Aorta (tissue), 5 donors: ENCODE data around the gene TIGIT. TPM values are rescaled to one million over a fixed set of nuclear protein-coding genes. Genes with fewer than 3 reads are reported as not detected.

Source experiments
- ATAC-seq: fragments of 200-7000 bp; cut with Tn5 transposase; one replicate; pipeline ENCODE4 v1.9.1; 2022; ENCODE audit warnings: moderate library complexity; ENCODE audit not compliant: low FRiP score
- DNase-seq, 2 donors: peaks; one replicate each; pipeline ENCODE4 v3.0.0-alpha.2; 2020
- H3K27ac ChIP-seq, 2 donors: one replicate each; pipeline ENCODE4 v1.5.1; 2013; ENCODE audit warnings: low read length in 2 of 2, mild to moderate bottlenecking in 2 of 2, moderate library complexity in 2 of 2, control low read depth in 1 of 2, inconsistent platforms in 1 of 2, low read depth in 1 of 2
- H3K27me3 ChIP-seq, 2 donors: one replicate each; pipeline ENCODE4 v1.6.1; 2013; ENCODE audit warnings: control low read depth in 1 of 2, low read length in 1 of 2, mild to moderate bottlenecking in 1 of 2, moderate library complexity in 1 of 2; ENCODE audit not compliant: insufficient read depth in 2 of 2, control insufficient read depth in 1 of 2
- H3K36me3 ChIP-seq, 2 donors: one replicate each; pipeline ENCODE4 v1.6.1; 2013; ENCODE audit warnings: control low read depth in 1 of 2, low read length in 1 of 2, mild to moderate bottlenecking in 1 of 2; ENCODE audit not compliant: insufficient read depth in 2 of 2, control insufficient read depth in 1 of 2
- H3K4me1 ChIP-seq, 2 donors: one replicate each; pipeline ENCODE4 v1.6.1; 2013; ENCODE audit warnings: low read length in 2 of 2, control low read depth in 1 of 2, mild to moderate bottlenecking in 1 of 2, moderate library complexity in 1 of 2; ENCODE audit not compliant: insufficient read depth in 2 of 2, control insufficient read depth in 1 of 2
- H3K4me3 ChIP-seq, 2 donors: one replicate each; pipeline ENCODE4 v1.5.1; 2013; ENCODE audit warnings: low read length in 2 of 2, control low read depth in 1 of 2, mild to moderate bottlenecking in 1 of 2
- H3K9me3 ChIP-seq: one replicate; pipeline ENCODE4 v1.6.1; 2013; ENCODE audit warnings: mild to moderate bottlenecking, low read length; ENCODE audit not compliant: control insufficient read depth
- WGBS, 2 donors: extraction: QIAGEN DNeasy Blood & Tissue Kit; methylation state at CpG; one replicate each; pipeline ENCODE4 v1.1.7; 2013; 5-methylcytosine and 5-hydroxymethylcytosine counted together
- intact Hi-C, 2 donors: fragments of 100-400 bp; cut with DNase I; formaldehyde crosslinking; loops; one replicate each; pipeline versions ENCODE4 v1.14.2 to v1.15.0; 2022
- polyA plus RNA-seq, 2 donors: library from polyadenylated mRNA; stranded (reverse); fragments of 200-250 nt; gene quantifications; one replicate each; pipeline ENCODE4 v1.2.3, GENCODE V29; 2013
- total RNA-seq, 2 donors: library from RNA; stranded (reverse); fragmentation: NEBNext Ultra II Directional; extraction: Animal tissue kit (Norgen Biotek cat#: 25700); gene quantifications; one replicate each; pipeline ENCODE4 v1.2.1, GENCODE V29; 2021
- donor health status: healthy with polysubstance abuse.
- donor health status: Bipolar disorder and iron deficiency.
- donor health status: DM: no; HTN: no; CAD: no.
- donor health status: DM: no; HTN: no; CAD: no.
- donor health status: DM: yes; HTN: yes; CAD: no.

The TIGIT gene
- total and polyA plus RNA-seq, 4 donors: 0.15 to 1.0 (median 0.75) TPM; not detected in 1

GRCh38 chr3:114333180-114333922 is 39.5 kb downstream of the TIGIT start:
- no peak overlapping the region for H3K4me3 ChIP-seq
- no peak for ATAC-seq
- no peak for DNase-seq
- H3K36me3 ChIP-seq: no peaks in the 10 kb centered on the region
- intact Hi-C loops: no loop called here
- 30 to 34% methylated on average over 4 of the region's 4 CpGs for WGBS, 2 donors
- H3K9me3 ChIP-seq: no peaks in the 10 kb centered on the region
- H3K27me3 ChIP-seq: no peaks in the 10 kb centered on the region
- H3K4me1 ChIP-seq: no peaks in the 10 kb centered on the region
- H3K27ac ChIP-seq: no peak overlapping the region

GRCh38 chr3:114333923-114334240 is 40.1 kb downstream of the TIGIT start:
- 98% methylated on average over 2 of the region's 2 CpGs for WGBS, 2 donors
- no peak for ATAC-seq

GRCh38 chr3:114336122-114336697 is 42.4 kb downstream of the TIGIT start:
- no peak for DNase-seq
- Histone ChIP-seq H3K27me3 (no peaks in the 10 kb centered on the region), H3K9me3 (no peaks in the 10 kb centered on the region), H3K4me3 (no peak overlapping the region), H3K4me1 (no peaks in the 10 kb centered on the region), H3K27ac (no peak overlapping the region), H3K36me3 (peaks cover 0 to 7% of the 10 kb centered on the region in 2 donors)
- intact Hi-C loops: no loop called here
- no peak for ATAC-seq
- whole genome bisulfite sequencing, 2 donors: 74 to 82% methylated on average over 1 of the region's 1 CpG

More at GRCh38 chr3:114333923-114334240, 40.1 kb downstream of the TIGIT start:
- H3K36me3 ChIP-seq: peaks cover 0 to 1% of the 10 kb centered on the region in 2 donors
- H3K27ac ChIP-seq: no peak overlapping the region
- H3K27me3 ChIP-seq: no peaks in the 10 kb centered on the region
- DNase-seq: no peak
- H3K4me1 ChIP-seq: no peaks in the 10 kb centered on the region
- intact Hi-C loops: no loop called here
- no peaks in the 10 kb centered on the region for H3K9me3 ChIP-seq
- no peak overlapping the region for H3K4me3 ChIP-seq

- intact Hi-C loops: no loop called here
- Histone ChIP-seq H3K4me3 (no peak overlapping the region), H3K9me3 (no peaks in the 10 kb centered on the region), H3K36me3 (peaks cover 0 to 7% of the 10 kb centered on the region in 2 donors), H3K27ac (no peak overlapping the region), H3K27me3 (no peaks in the 10 kb centered on the region), H3K4me1 (no peaks in the 10 kb centered on the region)
- ATAC-seq (no peak), DNase-seq (no peak)
- 91 to 94% methylated on average over 3 of the region's 3 CpGs for WGBS, 2 donors
These were observed 43.0 kb downstream of the TIGIT start for GRCh38 chr3:114336857-114337256.

- 93 to 94% methylated on average over 19 of the region's 19 CpGs for WGBS, 2 donors
- DNase-seq: peak; percentile 34 to 50
- Histone ChIP-seq H3K4me1 (no peaks in the 10 kb centered on the region), H3K9me3 (no peaks in the 10 kb centered on the region), H3K27ac (no peak overlapping the region), H3K4me3 (no peak overlapping the region), H3K36me3 (peaks cover 0 to 7% of the 10 kb centered on the region in 2 donors), H3K27me3 (no peaks in the 10 kb centered on the region)
- intact Hi-C loops: no loop called here
- no peak for ATAC-seq
These were observed 45.0 kb downstream of the TIGIT start for GRCh38 chr3:114338651-114339357.

- DNase-seq: no peak
- no peaks in the 10 kb centered on the region for H3K27me3 ChIP-seq
- no peaks in the 10 kb centered on the region for H3K9me3 ChIP-seq
- ATAC-seq: no peak
- WGBS, 2 donors: 85 to 91% methylated on average over 1 of the region's 1 CpG
- intact Hi-C loops: no loop called here
- H3K4me1 ChIP-seq: no peaks in the 10 kb centered on the region
- H3K4me3 ChIP-seq: no peak overlapping the region
- H3K27ac ChIP-seq: no peak overlapping the region
- peaks cover 0 to 2% of the 10 kb centered on the region in 2 donors for H3K36me3 ChIP-seq
These were observed 50.7 kb downstream of the TIGIT start for GRCh38 chr3:114344492-114344891.

- ATAC-seq: no peak
- Histone ChIP-seq H3K4me3 (no peak overlapping the region), H3K4me1 (no peaks in the 10 kb centered on the region), H3K36me3 (peaks cover 0 to 7% of the 10 kb centered on the region in 2 donors), H3K27ac (no peak overlapping the region), H3K9me3 (no peaks in the 10 kb centered on the region), H3K27me3 (no peaks in the 10 kb centered on the region)
- intact Hi-C loops: no loop called here
- no peak for DNase-seq
- 97% methylated on average over 12 of the region's 12 CpGs for WGBS, 2 donors
These were observed 56.4 kb downstream of the TIGIT start for GRCh38 chr3:114350271-114350670.

- H3K9me3 ChIP-seq: no peaks in the 10 kb centered on the region
- 97 to 98% methylated on average over 24 of the region's 24 CpGs for WGBS, 2 donors
- ATAC-seq (no peak), DNase-seq (no peak)
- intact Hi-C loops: no loop called here
- H3K4me1 ChIP-seq: no peaks in the 10 kb centered on the region
- no peak overlapping the region for H3K27ac ChIP-seq
- no peak overlapping the region for H3K4me3 ChIP-seq
- H3K27me3 ChIP-seq: no peaks in the 10 kb centered on the region
- H3K36me3 ChIP-seq: peaks cover 0 to 7% of the 10 kb centered on the region in 2 donors
These were observed 56.9 kb downstream of the TIGIT start for GRCh38 chr3:114350690-114351089.
